GM23338 (cell line): ENCODE data around the gene STPG1. TPM values are rescaled to one million over a fixed set of nuclear protein-coding genes. Genes with fewer than 3 reads are reported as not detected.

ENCODE experiments used
- ATAC-seq: fragments of 200-7000 bp; cut with Tn5 transposase; 3 replicates; pipeline ENCODE4 v1.9.1; 2020
- DNase-seq: peaks from one replicate; pipeline ENCODE4 v3.0.0-alpha.2; 2015; ENCODE audit warnings: low spot score
- H2AFZ ChIP-seq: fragments of 200-600 bp; sonication (generic); 2 replicates; pipeline ENCODE4 v1.8.0; 2016; ENCODE audit warnings: antibody characterized with exemption, mild to moderate bottlenecking, moderate library complexity
- H3F3A ChIP-seq: fragments of 200-600 bp; sonication (generic); replicated peaks from 2 replicates; pipeline ENCODE4 v1.8.0; 2017; ENCODE audit warnings: antibody characterized with exemption, mixed run types, low read depth
- H3K27ac ChIP-seq: fragments of 200-600 bp; sonication (generic); 2 replicates; pipeline ENCODE4 v1.6.1; 2016; ENCODE audit warnings: low read depth
- H3K27me3 ChIP-seq: fragments of 200-600 bp; sonication (generic); 2 replicates; pipeline ENCODE4 v1.8.0; 2016; ENCODE audit warnings: mild to moderate bottlenecking, mixed run types, moderate library complexity; ENCODE audit not compliant: insufficient read depth
- H3K36me3 ChIP-seq: fragments of 200-600 bp; sonication (generic); 2 replicates; pipeline ENCODE4 v1.8.0; 2016; ENCODE audit warnings: mild to moderate bottlenecking; ENCODE audit not compliant: insufficient read depth
- H3K4me1 ChIP-seq: fragments of 200-600 bp; sonication (generic); 2 replicates; pipeline ENCODE4 v1.8.0; 2016; ENCODE audit warnings: mild to moderate bottlenecking, moderate library complexity; ENCODE audit not compliant: insufficient read depth
- H3K4me2 ChIP-seq: fragments of 200-600 bp; sonication (generic); 2 replicates; pipeline ENCODE4 v1.7.1; 2017; ENCODE audit warnings: mixed run types
- H3K4me3 ChIP-seq: fragments of 200-600 bp; sonication (generic); 2 replicates; pipeline ENCODE4 v1.6.1; 2016; ENCODE audit warnings: mixed run types
- H3K79me2 ChIP-seq: fragments of 200-600 bp; sonication (generic); replicated peaks from 2 replicates; pipeline ENCODE4 v1.8.0; 2017; ENCODE audit warnings: mild to moderate bottlenecking; ENCODE audit not compliant: insufficient read depth
- H3K9me2 ChIP-seq: fragments of 200-600 bp; sonication (generic); 2 replicates; pipeline ENCODE4 v1.8.0; 2017; ENCODE audit not compliant: insufficient read depth
- H4K20me1 ChIP-seq: fragments of 200-600 bp; sonication (generic); replicated peaks from 2 replicates; pipeline ENCODE4 v1.8.0; 2017; ENCODE audit warnings: mild to moderate bottlenecking; ENCODE audit not compliant: insufficient read depth
- H3K27ac Mint-ChIP-seq: 2 replicates; pipeline ENCODE4 v1.8.0; 2020; ENCODE audit warnings: inconsistent platforms, mild to moderate bottlenecking, moderate library complexity, mixed read lengths
- H3K27me3 Mint-ChIP-seq: 3 replicates; pipeline ENCODE4 v1.8.0; 2022; ENCODE audit warnings: low read depth, mild to moderate bottlenecking, moderate library complexity, mixed read lengths, inconsistent platforms; ENCODE audit not compliant: insufficient read depth, poor library complexity
- H3K36me3 Mint-ChIP-seq: 3 replicates; pipeline ENCODE4 v1.8.0; 2021; ENCODE audit warnings: low read depth, mild to moderate bottlenecking, inconsistent platforms, moderate library complexity, mixed read lengths
- H3K4me1 Mint-ChIP-seq: 3 replicates; pipeline ENCODE4 v1.8.0; 2020; ENCODE audit warnings: mild to moderate bottlenecking, inconsistent platforms, mixed read lengths
- H3K4me3 Mint-ChIP-seq: 3 replicates; pipeline ENCODE4 v1.8.0; 2021; ENCODE audit warnings: moderate library complexity, mild to moderate bottlenecking, inconsistent platforms, mixed read lengths
- H3K9me3 Mint-ChIP-seq: 3 replicates; pipeline ENCODE4 v1.8.0; 2020; ENCODE audit warnings: moderate library complexity, mild to moderate bottlenecking, inconsistent platforms, mixed read lengths
- CREB1 ChIP-seq: fragments of 250-450 bp; sonication (Bioruptor Pico); IDR thresholded peaks from 2 replicates; pipeline ENCODE4 v1.5.0; 2020; ENCODE audit warnings: low read depth, mild to moderate bottlenecking, moderate library complexity
- EZH2 ChIP-seq: fragments of 200-600 bp; sonication (generic); IDR thresholded peaks from one replicate; pipeline ENCODE4 v1.8.0; 2017; ENCODE audit warnings: antibody characterized with exemption, mild to moderate bottlenecking, low read depth; ENCODE audit not compliant: unreplicated experiment
- EZH2phosphoT487 ChIP-seq: fragments of 200-600 bp; sonication (generic); IDR thresholded peaks from one replicate; pipeline ENCODE4 v1.8.1; 2018; ENCODE audit warnings: antibody characterized with exemption; ENCODE audit not compliant: unreplicated experiment
- JUNB ChIP-seq: IDR thresholded peaks from one replicate; pipeline ENCODE4 v1.6.1; 2016; ENCODE audit warnings: antibody characterized with exemption; ENCODE audit not compliant: unreplicated experiment
- NANOG ChIP-seq: IDR thresholded peaks from 2 replicates; pipeline ENCODE4 v1.6.1; 2016; ENCODE audit warnings: antibody characterized with exemption, borderline replicate concordance
- POLR2AphosphoS5 ChIP-seq: IDR thresholded peaks from 2 replicates; pipeline ENCODE4 v1.6.1; 2016; ENCODE audit warnings: antibody characterized with exemption, low read depth
- STAT1 ChIP-seq: IDR thresholded peaks from one replicate; pipeline ENCODE4 v1.6.1; 2016; ENCODE audit warnings: antibody characterized with exemption; ENCODE audit not compliant: unreplicated experiment
- ZNF114 ChIP-seq: fragments of 250-450 bp; sonication (Bioruptor Pico); IDR thresholded peaks from 2 replicates; pipeline ENCODE4 v1.5.0; 2020; ENCODE audit warnings: mild to moderate bottlenecking, moderate library complexity
- ZNF331 ChIP-seq: fragments of 250-450 bp; sonication (Bioruptor Pico); IDR thresholded peaks from 2 replicates; pipeline ENCODE4 v1.5.0; 2020; ENCODE audit warnings: low read depth, mild to moderate bottlenecking, moderate library complexity
- polyA plus RNA-seq: library from polyadenylated mRNA; unstranded; fragments of >200 nt; fragmentation: Nextera tagmentation; extraction: Ambion mirVana; gene quantifications from 2 replicates; pipeline ENCODE4 v1.2.1, GENCODE V29; 2016
- total RNA-seq: library from RNA; depleted of rRNA; stranded (reverse); fragments of >200 nt; shearing (Covaris generic); gene quantifications from 2 replicates; pipeline ENCODE4 v1.2.3, GENCODE V29; 2014
- TF ChIP-seq, protein P1 (sequence below): IDR thresholded peaks from 2 replicates; pipeline ENCODE4 v1.6.1; 2016; ENCODE audit warnings: antibody characterized with exemption
- TF ChIP-seq, protein P2 (sequence below), 2 experiments: fragments of 200-600 bp in 1 of 2; sonication (generic) in 1 of 2; conservative IDR thresholded peaks; 2 replicates each; pipeline versions ENCODE4 v1.5.1 to v1.6.1; 2016 to 2017; ENCODE audit warnings: antibody characterized with exemption in 2 of 2, low read depth in 2 of 2, mild to moderate bottlenecking in 2 of 2, moderate library complexity in 1 of 2
- TF ChIP-seq, protein P3 (sequence below): fragments of 250-450 bp; sonication (Bioruptor Pico); IDR thresholded peaks from 2 replicates; pipeline ENCODE4 v1.5.0; 2020; ENCODE audit warnings: mild to moderate bottlenecking, moderate library complexity
- TF ChIP-seq, protein P4 (sequence below): IDR thresholded peaks from one replicate; pipeline ENCODE4 v1.6.1; 2018; ENCODE audit warnings: antibody characterized with exemption; ENCODE audit not compliant: unreplicated experiment

STPG1 gene
- total and polyA plus RNA-seq, 2 experiments from 2014 or later = 8.2 to 11.4 TPM

DNA sequence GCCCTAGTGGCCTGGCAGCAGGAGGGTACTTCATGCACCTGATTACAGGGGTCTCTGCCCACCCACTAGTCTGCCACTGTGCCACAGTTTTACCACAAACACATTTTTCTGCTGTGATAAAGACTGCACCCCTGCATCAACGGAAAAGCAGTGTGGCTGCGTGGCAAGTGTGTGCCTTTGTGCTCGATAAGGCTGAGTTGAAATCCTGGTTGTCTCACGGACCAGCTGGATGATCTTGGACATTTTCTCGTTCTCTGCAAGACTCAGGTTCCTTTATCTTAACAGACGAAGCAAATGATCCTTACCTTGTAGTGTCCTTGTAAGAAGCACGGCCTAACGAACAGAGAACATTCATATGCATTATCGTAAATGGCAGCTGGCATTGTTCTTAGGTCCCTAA is 84.3 kb downstream of the STPG1 start (continued):
- no peak for TF ChIP-seq ZNF331 (CRISPR knock-in tag)
- no peak for TF ChIP-seq CREB1

DNA sequence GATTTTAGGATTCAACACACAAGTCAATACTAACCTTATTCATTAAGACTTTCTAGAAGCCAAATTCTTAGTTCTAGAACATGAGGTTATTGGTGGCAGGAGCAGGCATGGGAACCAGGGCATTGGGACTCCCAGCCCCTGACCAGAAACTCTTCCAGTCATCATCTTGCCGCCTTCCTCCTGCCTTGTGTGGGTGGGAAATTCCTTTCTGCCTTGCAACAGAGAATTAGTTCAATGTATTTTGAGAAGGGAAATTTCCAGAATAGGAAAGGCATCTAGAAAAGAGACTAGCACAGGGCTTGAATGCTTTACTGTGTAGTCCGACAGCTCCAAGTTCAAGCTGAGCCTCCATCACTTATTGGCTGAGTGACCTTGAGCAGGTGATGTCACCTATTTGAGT is 85.7 kb downstream of the STPG1 start:
- peaks cover 22% of the 10 kb centered on the region for H3K4me1 ChIP-seq
- peaks cover 13% of the 10 kb centered on the region for H3K27me3 ChIP-seq
- no peak overlapping the region for H2AFZ ChIP-seq
- no peaks in the 10 kb centered on the region for H3K36me3 Mint-ChIP-seq
- no peaks in the 10 kb centered on the region for H3K9me3 Mint-ChIP-seq
- H3K4me3 ChIP-seq = no peak overlapping the region
- H3K79me2 ChIP-seq = no peaks in the 10 kb centered on the region
- no peak overlapping the region for H3K4me3 Mint-ChIP-seq
- H3K4me2 ChIP-seq = no peak overlapping the region
- DNase-seq = no peak
- no peaks in the 10 kb centered on the region for H4K20me1 ChIP-seq
- ATAC-seq = no peak
- peaks cover 17% of the 10 kb centered on the region for H3K27me3 Mint-ChIP-seq
- TF ChIP-seq ZNF114 (no peak), POLR2AphosphoS5 (no peak), STAT1 (no peak), EZH2 (no peak), JUNB (no peak), EZH2phosphoT487 (no peak), CREB1 (no peak), ZNF331 (CRISPR knock-in tag) (no peak), NANOG (no peak)
- TF ChIP-seq, protein P1, sequence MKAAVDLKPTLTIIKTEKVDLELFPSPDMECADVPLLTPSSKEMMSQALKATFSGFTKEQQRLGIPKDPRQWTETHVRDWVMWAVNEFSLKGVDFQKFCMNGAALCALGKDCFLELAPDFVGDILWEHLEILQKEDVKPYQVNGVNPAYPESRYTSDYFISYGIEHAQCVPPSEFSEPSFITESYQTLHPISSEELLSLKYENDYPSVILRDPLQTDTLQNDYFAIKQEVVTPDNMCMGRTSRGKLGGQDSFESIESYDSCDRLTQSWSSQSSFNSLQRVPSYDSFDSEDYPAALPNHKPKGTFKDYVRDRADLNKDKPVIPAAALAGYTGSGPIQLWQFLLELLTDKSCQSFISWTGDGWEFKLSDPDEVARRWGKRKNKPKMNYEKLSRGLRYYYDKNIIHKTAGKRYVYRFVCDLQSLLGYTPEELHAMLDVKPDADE = no peak
- TF ChIP-seq, protein P2, sequence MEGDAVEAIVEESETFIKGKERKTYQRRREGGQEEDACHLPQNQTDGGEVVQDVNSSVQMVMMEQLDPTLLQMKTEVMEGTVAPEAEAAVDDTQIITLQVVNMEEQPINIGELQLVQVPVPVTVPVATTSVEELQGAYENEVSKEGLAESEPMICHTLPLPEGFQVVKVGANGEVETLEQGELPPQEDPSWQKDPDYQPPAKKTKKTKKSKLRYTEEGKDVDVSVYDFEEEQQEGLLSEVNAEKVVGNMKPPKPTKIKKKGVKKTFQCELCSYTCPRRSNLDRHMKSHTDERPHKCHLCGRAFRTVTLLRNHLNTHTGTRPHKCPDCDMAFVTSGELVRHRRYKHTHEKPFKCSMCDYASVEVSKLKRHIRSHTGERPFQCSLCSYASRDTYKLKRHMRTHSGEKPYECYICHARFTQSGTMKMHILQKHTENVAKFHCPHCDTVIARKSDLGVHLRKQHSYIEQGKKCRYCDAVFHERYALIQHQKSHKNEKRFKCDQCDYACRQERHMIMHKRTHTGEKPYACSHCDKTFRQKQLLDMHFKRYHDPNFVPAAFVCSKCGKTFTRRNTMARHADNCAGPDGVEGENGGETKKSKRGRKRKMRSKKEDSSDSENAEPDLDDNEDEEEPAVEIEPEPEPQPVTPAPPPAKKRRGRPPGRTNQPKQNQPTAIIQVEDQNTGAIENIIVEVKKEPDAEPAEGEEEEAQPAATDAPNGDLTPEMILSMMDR (conservative IDR thresholded peaks at IDR 0.05; ENCODE audit: low read depth in 2 of 2) = no peak
- TF ChIP-seq, protein P3, sequence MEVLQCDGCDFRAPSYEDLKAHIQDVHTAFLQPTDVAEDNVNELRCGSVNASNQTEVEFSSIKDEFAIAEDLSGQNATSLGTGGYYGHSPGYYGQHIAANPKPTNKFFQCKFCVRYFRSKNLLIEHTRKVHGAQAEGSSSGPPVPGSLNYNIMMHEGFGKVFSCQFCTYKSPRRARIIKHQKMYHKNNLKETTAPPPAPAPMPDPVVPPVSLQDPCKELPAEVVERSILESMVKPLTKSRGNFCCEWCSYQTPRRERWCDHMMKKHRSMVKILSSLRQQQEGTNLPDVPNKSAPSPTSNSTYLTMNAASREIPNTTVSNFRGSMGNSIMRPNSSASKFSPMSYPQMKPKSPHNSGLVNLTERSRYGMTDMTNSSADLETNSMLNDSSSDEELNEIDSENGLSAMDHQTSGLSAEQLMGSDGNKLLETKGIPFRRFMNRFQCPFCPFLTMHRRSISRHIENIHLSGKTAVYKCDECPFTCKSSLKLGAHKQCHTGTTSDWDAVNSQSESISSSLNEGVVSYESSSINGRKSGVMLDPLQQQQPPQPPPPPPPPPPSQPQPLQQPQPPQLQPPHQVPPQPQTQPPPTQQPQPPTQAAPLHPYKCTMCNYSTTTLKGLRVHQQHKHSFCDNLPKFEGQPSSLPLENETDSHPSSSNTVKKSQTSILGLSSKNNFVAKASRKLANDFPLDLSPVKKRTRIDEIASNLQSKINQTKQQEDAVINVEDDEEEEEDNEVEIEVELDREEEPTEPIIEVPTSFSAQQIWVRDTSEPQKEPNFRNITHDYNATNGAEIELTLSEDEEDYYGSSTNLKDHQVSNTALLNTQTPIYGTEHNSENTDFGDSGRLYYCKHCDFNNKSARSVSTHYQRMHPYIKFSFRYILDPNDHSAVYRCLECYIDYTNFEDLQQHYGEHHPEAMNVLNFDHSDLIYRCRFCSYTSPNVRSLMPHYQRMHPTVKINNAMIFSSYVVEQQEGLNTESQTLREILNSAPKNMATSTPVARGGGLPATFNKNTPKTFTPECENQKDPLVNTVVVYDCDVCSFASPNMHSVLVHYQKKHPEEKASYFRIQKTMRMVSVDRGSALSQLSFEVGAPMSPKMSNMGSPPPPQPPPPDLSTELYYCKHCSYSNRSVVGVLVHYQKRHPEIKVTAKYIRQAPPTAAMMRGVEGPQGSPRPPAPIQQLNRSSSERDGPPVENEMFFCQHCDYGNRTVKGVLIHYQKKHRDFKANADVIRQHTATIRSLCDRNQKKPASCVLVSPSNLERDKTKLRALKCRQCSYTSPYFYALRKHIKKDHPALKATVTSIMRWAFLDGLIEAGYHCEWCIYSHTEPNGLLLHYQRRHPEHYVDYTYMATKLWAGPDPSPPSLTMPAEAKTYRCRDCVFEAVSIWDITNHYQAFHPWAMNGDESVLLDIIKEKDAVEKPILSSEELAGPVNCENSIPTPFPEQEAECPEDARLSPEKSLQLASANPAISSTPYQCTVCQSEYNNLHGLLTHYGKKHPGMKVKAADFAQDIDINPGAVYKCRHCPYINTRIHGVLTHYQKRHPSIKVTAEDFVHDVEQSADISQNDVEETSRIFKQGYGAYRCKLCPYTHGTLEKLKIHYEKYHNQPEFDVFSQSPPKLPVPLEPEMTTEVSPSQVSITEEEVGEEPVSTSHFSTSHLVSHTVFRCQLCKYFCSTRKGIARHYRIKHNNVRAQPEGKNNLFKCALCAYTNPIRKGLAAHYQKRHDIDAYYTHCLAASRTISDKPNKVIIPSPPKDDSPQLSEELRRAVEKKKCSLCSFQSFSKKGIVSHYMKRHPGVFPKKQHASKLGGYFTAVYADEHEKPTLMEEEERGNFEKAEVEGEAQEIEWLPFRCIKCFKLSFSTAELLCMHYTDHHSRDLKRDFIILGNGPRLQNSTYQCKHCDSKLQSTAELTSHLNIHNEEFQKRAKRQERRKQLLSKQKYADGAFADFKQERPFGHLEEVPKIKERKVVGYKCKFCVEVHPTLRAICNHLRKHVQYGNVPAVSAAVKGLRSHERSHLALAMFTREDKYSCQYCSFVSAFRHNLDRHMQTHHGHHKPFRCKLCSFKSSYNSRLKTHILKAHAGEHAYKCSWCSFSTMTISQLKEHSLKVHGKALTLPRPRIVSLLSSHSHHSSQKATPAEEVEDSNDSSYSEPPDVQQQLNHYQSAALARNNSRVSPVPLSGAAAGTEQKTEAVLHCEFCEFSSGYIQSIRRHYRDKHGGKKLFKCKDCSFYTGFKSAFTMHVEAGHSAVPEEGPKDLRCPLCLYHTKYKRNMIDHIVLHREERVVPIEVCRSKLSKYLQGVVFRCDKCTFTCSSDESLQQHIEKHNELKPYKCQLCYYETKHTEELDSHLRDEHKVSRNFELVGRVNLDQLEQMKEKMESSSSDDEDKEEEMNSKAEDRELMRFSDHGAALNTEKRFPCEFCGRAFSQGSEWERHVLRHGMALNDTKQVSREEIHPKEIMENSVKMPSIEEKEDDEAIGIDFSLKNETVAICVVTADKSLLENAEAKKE (CRISPR knock-in tag) = no peak
- TF ChIP-seq, protein P4, sequence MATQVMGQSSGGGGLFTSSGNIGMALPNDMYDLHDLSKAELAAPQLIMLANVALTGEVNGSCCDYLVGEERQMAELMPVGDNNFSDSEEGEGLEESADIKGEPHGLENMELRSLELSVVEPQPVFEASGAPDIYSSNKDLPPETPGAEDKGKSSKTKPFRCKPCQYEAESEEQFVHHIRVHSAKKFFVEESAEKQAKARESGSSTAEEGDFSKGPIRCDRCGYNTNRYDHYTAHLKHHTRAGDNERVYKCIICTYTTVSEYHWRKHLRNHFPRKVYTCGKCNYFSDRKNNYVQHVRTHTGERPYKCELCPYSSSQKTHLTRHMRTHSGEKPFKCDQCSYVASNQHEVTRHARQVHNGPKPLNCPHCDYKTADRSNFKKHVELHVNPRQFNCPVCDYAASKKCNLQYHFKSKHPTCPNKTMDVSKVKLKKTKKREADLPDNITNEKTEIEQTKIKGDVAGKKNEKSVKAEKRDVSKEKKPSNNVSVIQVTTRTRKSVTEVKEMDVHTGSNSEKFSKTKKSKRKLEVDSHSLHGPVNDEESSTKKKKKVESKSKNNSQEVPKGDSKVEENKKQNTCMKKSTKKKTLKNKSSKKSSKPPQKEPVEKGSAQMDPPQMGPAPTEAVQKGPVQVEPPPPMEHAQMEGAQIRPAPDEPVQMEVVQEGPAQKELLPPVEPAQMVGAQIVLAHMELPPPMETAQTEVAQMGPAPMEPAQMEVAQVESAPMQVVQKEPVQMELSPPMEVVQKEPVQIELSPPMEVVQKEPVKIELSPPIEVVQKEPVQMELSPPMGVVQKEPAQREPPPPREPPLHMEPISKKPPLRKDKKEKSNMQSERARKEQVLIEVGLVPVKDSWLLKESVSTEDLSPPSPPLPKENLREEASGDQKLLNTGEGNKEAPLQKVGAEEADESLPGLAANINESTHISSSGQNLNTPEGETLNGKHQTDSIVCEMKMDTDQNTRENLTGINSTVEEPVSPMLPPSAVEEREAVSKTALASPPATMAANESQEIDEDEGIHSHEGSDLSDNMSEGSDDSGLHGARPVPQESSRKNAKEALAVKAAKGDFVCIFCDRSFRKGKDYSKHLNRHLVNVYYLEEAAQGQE = no peak
- H3F3A ChIP-seq = no peaks in the 10 kb centered on the region
- no peaks in the 10 kb centered on the region; the same call in 1 of the 2 replicates for H3K9me2 ChIP-seq
- peaks cover 21% of the 10 kb centered on the region for H3K4me1 Mint-ChIP-seq
- no peak overlapping the region for H3K27ac ChIP-seq
- no peaks in the 10 kb centered on the region for H3K36me3 ChIP-seq
- no peak overlapping the region for H3K27ac Mint-ChIP-seq
